Measurements from ENCODE around the gene PLCG1. TPM values are rescaled to one million over a fixed set of nuclear protein-coding genes. Genes with fewer than 3 reads are reported as not detected.

The PLCG1 gene
- total RNA-seq, 1 experiment from 2014 or later = 64.1 TPM

DNA sequence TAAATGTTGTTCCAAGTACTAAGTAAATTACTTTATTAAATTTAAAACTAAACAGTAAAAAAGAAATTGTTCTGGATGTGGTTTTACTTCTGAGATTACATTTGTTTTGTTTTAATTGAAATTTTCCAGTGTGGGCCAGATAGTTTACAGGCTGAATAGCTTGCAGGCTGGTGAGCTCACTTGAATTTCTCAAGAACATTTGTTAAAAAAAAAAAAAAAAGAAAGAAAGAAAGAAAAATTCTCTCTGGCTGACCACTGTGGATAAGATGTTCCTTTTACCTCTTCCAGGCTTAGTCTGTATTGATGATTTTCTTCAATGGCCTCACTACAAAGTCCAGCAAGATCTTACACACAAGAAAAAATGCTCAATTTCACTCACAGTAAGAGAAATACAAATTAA, 85.4 kb downstream of the PLCG1 start:
- DNase-seq = no peak
- Histone ChIP-seq H3K27ac (no peak overlapping the region), H3K36me3 (ENCODE audit: low read depth) (no peaks in the 10 kb centered on the region), H4K20me1 (ENCODE audit: insufficient read depth) (no peaks in the 10 kb centered on the region), H3K9me2 (ENCODE audit: insufficient read depth) (no peaks in the 10 kb centered on the region), H3F3A (ENCODE audit: insufficient read depth, low read depth) (no peaks in the 10 kb centered on the region), H2AFZ (no peak overlapping the region), H3K4me1 (replicated peaks; ENCODE audit: insufficient read depth) (no peaks in the 10 kb centered on the region), H3K27me3 (ENCODE audit: insufficient read depth, low read depth) (no peaks in the 10 kb centered on the region), H3K4me3 (no peak overlapping the region), H3K79me2 (ENCODE audit: low read depth) (no peaks in the 10 kb centered on the region), H3K9me3 (ENCODE audit: insufficient read depth, low read depth) (no peaks in the 10 kb centered on the region), H3K4me2 (no peak overlapping the region)
- intact Hi-C loops (cut with micrococcal nuclease; ENCODE audit: unreplicated experiment) = no loop called here
- no peak for TF ChIP-seq EZH2 (IDR thresholded peaks at IDR 0.05; ENCODE audit: low read depth)
- TF ChIP-seq, protein P1, sequence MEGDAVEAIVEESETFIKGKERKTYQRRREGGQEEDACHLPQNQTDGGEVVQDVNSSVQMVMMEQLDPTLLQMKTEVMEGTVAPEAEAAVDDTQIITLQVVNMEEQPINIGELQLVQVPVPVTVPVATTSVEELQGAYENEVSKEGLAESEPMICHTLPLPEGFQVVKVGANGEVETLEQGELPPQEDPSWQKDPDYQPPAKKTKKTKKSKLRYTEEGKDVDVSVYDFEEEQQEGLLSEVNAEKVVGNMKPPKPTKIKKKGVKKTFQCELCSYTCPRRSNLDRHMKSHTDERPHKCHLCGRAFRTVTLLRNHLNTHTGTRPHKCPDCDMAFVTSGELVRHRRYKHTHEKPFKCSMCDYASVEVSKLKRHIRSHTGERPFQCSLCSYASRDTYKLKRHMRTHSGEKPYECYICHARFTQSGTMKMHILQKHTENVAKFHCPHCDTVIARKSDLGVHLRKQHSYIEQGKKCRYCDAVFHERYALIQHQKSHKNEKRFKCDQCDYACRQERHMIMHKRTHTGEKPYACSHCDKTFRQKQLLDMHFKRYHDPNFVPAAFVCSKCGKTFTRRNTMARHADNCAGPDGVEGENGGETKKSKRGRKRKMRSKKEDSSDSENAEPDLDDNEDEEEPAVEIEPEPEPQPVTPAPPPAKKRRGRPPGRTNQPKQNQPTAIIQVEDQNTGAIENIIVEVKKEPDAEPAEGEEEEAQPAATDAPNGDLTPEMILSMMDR (conservative IDR thresholded peaks at IDR 0.05) = no peak
- ChIA-PET POLR2A (ENCODE audit: unreplicated experiment) (no interaction called here), CTCF (interaction anchor here (0.6 kb wide), 1 partner anchor 10 kb away, joined by 7 read pairs; no protein-coding TSS in a partner anchor)
- no TSS peak for BruUV-seq (replicated peaks)

DNA sequence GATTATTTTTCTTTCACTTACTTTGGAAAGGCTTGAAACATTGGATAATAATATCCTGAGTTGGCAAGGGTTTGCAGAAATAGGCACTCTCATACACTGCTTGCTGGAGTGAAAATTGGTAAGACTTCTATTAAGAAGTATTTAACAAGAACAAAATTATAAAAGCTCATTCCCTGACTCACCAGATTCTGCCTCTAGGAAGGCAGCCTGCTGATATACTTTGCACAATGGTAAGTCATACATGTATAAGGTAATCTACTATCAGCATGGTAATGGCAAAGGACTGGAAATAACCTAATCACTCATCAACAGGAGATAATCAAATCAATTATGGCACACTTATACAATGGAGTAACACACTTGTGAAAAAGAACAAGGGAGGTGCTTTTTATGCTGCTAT, 85.8 kb downstream of the PLCG1 start:
- intact Hi-C loops (cut with micrococcal nuclease; ENCODE audit: unreplicated experiment) = no loop called here
- BruUV-seq (replicated peaks) = no TSS peak
- POLR2A ChIA-PET (ENCODE audit: unreplicated experiment) = no interaction called here
- no peaks in the 10 kb centered on the region for H3K79me2 ChIP-seq (ENCODE audit: low read depth)
- no peaks in the 10 kb centered on the region for H3K9me2 ChIP-seq (ENCODE audit: insufficient read depth)
- H3K27ac ChIP-seq = no peak overlapping the region
- no peak overlapping the region for H2AFZ ChIP-seq
- no peaks in the 10 kb centered on the region for H3K36me3 ChIP-seq (ENCODE audit: low read depth)
- TF ChIP-seq EZH2 (IDR thresholded peaks at IDR 0.05; ENCODE audit: low read depth) = no peak
- TF ChIP-seq, protein P1 (conservative IDR thresholded peaks at IDR 0.05) = no peak
- H3K4me3 ChIP-seq = no peak overlapping the region
- no peaks in the 10 kb centered on the region for H3K9me3 ChIP-seq (ENCODE audit: insufficient read depth, low read depth)
- H3F3A ChIP-seq (ENCODE audit: insufficient read depth, low read depth) = no peaks in the 10 kb centered on the region
- CTCF ChIA-PET = interaction anchor here (0.6 kb wide), 1 partner anchor 234 kb away, joined by 11 read pairs; no protein-coding TSS in a partner anchor
- no peaks in the 10 kb centered on the region for H3K27me3 ChIP-seq (ENCODE audit: insufficient read depth, low read depth)
- H3K4me2 ChIP-seq = no peak overlapping the region
- no peak for DNase-seq
- H4K20me1 ChIP-seq (ENCODE audit: insufficient read depth) = no peaks in the 10 kb centered on the region
- H3K4me1 ChIP-seq (replicated peaks; ENCODE audit: insufficient read depth) = no peaks in the 10 kb centered on the region

DNA sequence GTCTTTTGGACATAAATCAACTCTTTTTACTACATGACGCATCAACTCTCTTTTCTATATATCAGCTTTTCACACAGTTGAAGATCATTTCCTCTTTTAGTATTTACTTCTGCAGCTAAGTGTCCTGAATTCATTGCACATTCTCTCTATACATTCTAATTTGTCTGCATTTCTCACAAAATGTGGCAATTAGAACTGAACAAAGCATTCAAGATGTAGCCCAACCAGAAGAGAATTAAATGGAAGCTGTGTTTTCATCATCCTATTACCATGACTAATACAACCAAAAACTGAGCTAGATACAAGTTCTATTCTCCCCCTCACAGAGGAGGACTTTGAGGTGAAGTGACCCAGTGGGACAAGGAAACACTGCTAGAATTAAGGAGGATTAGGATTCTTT, 86.9 kb downstream of the PLCG1 start:
- POLR2A ChIA-PET (ENCODE audit: unreplicated experiment) = no interaction called here

More for the DNA sequence above, 86.9 kb downstream of the PLCG1 start:
- Histone ChIP-seq H3K4me2 (no peak overlapping the region), H3K4me3 (no peak overlapping the region), H2AFZ (no peak overlapping the region), H3K27me3 (ENCODE audit: insufficient read depth, low read depth) (no peaks in the 10 kb centered on the region), H3K79me2 (ENCODE audit: low read depth) (no peaks in the 10 kb centered on the region), H3F3A (ENCODE audit: insufficient read depth, low read depth) (no peaks in the 10 kb centered on the region), H3K36me3 (ENCODE audit: low read depth) (no peaks in the 10 kb centered on the region), H3K4me1 (replicated peaks; ENCODE audit: insufficient read depth) (no peaks in the 10 kb centered on the region), H3K27ac (no peak overlapping the region), H3K9me2 (ENCODE audit: insufficient read depth) (no peaks in the 10 kb centered on the region), H3K9me3 (ENCODE audit: insufficient read depth, low read depth) (no peaks in the 10 kb centered on the region), H4K20me1 (ENCODE audit: insufficient read depth) (no peaks in the 10 kb centered on the region)
- intact Hi-C loops (cut with micrococcal nuclease; ENCODE audit: unreplicated experiment) = no loop called here
- DNase-seq = no peak
- CTCF ChIA-PET = interaction anchor here (0.6 kb wide), 1 partner anchor 116 kb away, joined by 8 read pairs; no protein-coding TSS in a partner anchor
- no TSS peak for BruUV-seq (replicated peaks)
- TF ChIP-seq, protein P1 (conservative IDR thresholded peaks at IDR 0.05) = no peak
- TF ChIP-seq EZH2 (IDR thresholded peaks at IDR 0.05; ENCODE audit: low read depth) = no peak
